Upper lobe of right lung (tissue), 1 donor: ENCODE data around the gene PDE3A. TPM values are rescaled to one million over a fixed set of nuclear protein-coding genes. Genes with fewer than 3 reads are reported as not detected.

ENCODE experiments used
- ATAC-seq: fragments of 200-7000 bp; cut with Tn5 transposase; one replicate; pipeline ENCODE4 v1.9.1; 2020; ENCODE audit warnings: mild to moderate bottlenecking, moderate library complexity
- DNase-seq: peaks from one replicate; pipeline ENCODE4 v3.0.0-alpha.2; 2020
- H3K27ac ChIP-seq: fragments of 200-600 bp; one replicate; pipeline ENCODE4 v1.8.0; 2022
- H3K27me3 ChIP-seq: fragments of 200-600 bp; one replicate; pipeline ENCODE4 v1.8.0; 2022; ENCODE audit warnings: mild to moderate bottlenecking
- H3K36me3 ChIP-seq: fragments of 200-600 bp; one replicate; pipeline ENCODE4 v1.8.0; 2022
- H3K4me1 ChIP-seq: fragments of 200-600 bp; one replicate; pipeline ENCODE4 v1.8.0; 2022
- H3K4me3 ChIP-seq: fragments of 200-600 bp; one replicate; pipeline ENCODE4 v1.8.0; 2022; ENCODE audit warnings: mild to moderate bottlenecking
- H3K9me3 ChIP-seq: fragments of 200-600 bp; one replicate; pipeline ENCODE4 v1.8.0; 2022
- intact Hi-C: fragments of 100-400 bp; cut with DNase I; formaldehyde crosslinking; loops from one replicate; pipeline ENCODE4 v1.11.0; 2022
- total RNA-seq: library from RNA; stranded (reverse); fragmentation: NEBNext Ultra II Directional; extraction: Animal tissue kit (Norgen Biotek cat#: 25700); gene quantifications from one replicate; pipeline ENCODE4 v1.2.1, GENCODE V29; 2021
- TF ChIP-seq, protein P1 (sequence below): fragments of 200-600 bp; IDR thresholded peaks from one replicate; pipeline ENCODE4 v1.8.0; 2022; ENCODE audit warnings: antibody characterized with exemption
- donor health status: DM: no; HTN: yes; CAD: no; lungs with severe emphysema.

The PDE3A gene
- total RNA-seq, 1 donor from 2014 or later = 8.4 TPM

- H3K9me3 ChIP-seq = no peaks in the 10 kb centered on the region
- no peaks in the 10 kb centered on the region for H3K36me3 ChIP-seq
- DNase-seq (no peak), ATAC-seq (no peak)
- H3K27me3 ChIP-seq = no peaks in the 10 kb centered on the region
- TF ChIP-seq, protein P1, sequence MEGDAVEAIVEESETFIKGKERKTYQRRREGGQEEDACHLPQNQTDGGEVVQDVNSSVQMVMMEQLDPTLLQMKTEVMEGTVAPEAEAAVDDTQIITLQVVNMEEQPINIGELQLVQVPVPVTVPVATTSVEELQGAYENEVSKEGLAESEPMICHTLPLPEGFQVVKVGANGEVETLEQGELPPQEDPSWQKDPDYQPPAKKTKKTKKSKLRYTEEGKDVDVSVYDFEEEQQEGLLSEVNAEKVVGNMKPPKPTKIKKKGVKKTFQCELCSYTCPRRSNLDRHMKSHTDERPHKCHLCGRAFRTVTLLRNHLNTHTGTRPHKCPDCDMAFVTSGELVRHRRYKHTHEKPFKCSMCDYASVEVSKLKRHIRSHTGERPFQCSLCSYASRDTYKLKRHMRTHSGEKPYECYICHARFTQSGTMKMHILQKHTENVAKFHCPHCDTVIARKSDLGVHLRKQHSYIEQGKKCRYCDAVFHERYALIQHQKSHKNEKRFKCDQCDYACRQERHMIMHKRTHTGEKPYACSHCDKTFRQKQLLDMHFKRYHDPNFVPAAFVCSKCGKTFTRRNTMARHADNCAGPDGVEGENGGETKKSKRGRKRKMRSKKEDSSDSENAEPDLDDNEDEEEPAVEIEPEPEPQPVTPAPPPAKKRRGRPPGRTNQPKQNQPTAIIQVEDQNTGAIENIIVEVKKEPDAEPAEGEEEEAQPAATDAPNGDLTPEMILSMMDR = no peak
- H3K4me1 ChIP-seq = no peaks in the 10 kb centered on the region
- intact Hi-C loops = no loop called here
- H3K27ac ChIP-seq = no peak overlapping the region
- no peak overlapping the region for H3K4me3 ChIP-seq
Measured at GRCh38 chr12:20469756-20470155, 101.4 kb downstream of the PDE3A start.

- Histone ChIP-seq H3K36me3 (no peaks in the 10 kb centered on the region), H3K27me3 (no peaks in the 10 kb centered on the region), H3K27ac (no peak overlapping the region), H3K9me3 (no peaks in the 10 kb centered on the region), H3K4me1 (no peaks in the 10 kb centered on the region), H3K4me3 (no peak overlapping the region)
- ATAC-seq (no peak), DNase-seq (no peak)
- intact Hi-C loops = no loop called here
- TF ChIP-seq, protein P1 = no peak
Measured at GRCh38 chr12:20472102-20472782, 103.9 kb downstream of the PDE3A start.

- no peaks in the 10 kb centered on the region for H3K27me3 ChIP-seq
- H3K4me3 ChIP-seq = no peak overlapping the region
- no peak for DNase-seq
- ATAC-seq = no peak
- intact Hi-C loops = no loop called here
- H3K27ac ChIP-seq = no peak overlapping the region
- no peaks in the 10 kb centered on the region for H3K36me3 ChIP-seq
- H3K4me1 ChIP-seq = no peaks in the 10 kb centered on the region
- H3K9me3 ChIP-seq = no peaks in the 10 kb centered on the region
- TF ChIP-seq, protein P1 = no peak
Measured at GRCh38 chr12:20473133-20473532, 104.8 kb downstream of the PDE3A start.

- DNase-seq = no peak
- Histone ChIP-seq H3K4me1 (no peaks in the 10 kb centered on the region), H3K27ac (no peak overlapping the region), H3K27me3 (no peaks in the 10 kb centered on the region), H3K36me3 (no peaks in the 10 kb centered on the region), H3K4me3 (no peak overlapping the region), H3K9me3 (no peaks in the 10 kb centered on the region)
- no peak for ATAC-seq
- intact Hi-C loops = no loop called here
- TF ChIP-seq, protein P1 = no peak
Measured at GRCh38 chr12:20474016-20474415, 105.7 kb downstream of the PDE3A start.

DNA sequence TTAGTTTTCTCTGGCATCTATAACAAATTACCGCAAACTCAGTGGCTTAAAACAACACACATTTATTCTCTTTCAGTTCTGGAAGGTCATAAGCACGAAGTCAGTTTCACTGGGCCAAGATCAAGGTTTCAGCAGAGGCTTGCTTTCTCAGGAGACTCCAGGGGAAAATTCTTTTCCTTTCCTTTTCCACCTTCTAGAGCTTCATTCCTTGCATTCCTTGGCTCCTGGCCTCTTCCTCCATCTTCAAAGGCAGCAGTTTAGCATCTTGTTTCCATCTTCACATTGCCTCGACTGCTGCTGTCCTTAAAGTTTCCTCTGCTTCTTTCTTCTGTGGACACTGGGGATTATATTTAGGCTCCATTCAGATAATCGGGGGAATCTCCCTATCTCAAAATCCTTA lies 106.1 kb downstream of the PDE3A start:
- H3K9me3 ChIP-seq = no peaks in the 10 kb centered on the region
- no peak overlapping the region for H3K4me3 ChIP-seq
- no peak for DNase-seq
- H3K27ac ChIP-seq = no peak overlapping the region
- H3K4me1 ChIP-seq = no peaks in the 10 kb centered on the region
- no peaks in the 10 kb centered on the region for H3K27me3 ChIP-seq
- no peak for ATAC-seq
- TF ChIP-seq, protein P1 = no peak
- intact Hi-C loops = no loop called here
- no peaks in the 10 kb centered on the region for H3K36me3 ChIP-seq

DNA sequence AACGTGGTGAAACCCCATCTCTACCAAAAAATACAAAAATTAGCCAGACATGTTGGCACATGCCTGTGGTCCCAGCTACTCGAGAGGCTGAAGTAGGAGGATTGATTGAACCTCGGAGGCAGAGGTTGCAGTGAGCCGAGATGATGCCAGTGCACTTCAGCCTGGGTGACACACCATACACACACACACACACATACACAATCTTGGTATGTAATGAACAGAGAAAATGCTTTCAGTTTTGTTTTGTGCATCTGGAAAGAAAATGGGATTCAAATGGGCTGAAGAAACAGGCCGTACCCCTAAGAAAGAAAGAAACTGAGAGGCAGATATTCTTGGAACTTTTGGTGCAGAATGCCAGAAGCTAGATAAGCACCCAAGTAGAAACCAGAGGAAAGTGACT lies 107.2 kb downstream of the PDE3A start:
- Histone ChIP-seq H3K27me3 (no peaks in the 10 kb centered on the region), H3K27ac (no peak overlapping the region), H3K36me3 (no peaks in the 10 kb centered on the region), H3K4me3 (no peak overlapping the region), H3K4me1 (no peaks in the 10 kb centered on the region), H3K9me3 (no peaks in the 10 kb centered on the region)
- DNase-seq = no peak
- no peak for ATAC-seq
- intact Hi-C loops = no loop called here
- TF ChIP-seq, protein P1 = no peak
